GM18507 (cell line): Measurements from ENCODE around the gene RPL38.

ENCODE experiments used
- DNase-seq: peaks from one replicate; pipeline ENCODE4 v3.0.0; 2011; ENCODE audit warnings: low read depth; ENCODE audit not compliant: insufficient read length; ENCODE audit errors: extremely low spot score
- FAIRE-seq: peaks from 2 replicates; lab custom pipeline; 2011; peaks lifted over from hg19 to GRCh38; lab: Jason Lieb, UNC

RPL38 gene

DNA sequence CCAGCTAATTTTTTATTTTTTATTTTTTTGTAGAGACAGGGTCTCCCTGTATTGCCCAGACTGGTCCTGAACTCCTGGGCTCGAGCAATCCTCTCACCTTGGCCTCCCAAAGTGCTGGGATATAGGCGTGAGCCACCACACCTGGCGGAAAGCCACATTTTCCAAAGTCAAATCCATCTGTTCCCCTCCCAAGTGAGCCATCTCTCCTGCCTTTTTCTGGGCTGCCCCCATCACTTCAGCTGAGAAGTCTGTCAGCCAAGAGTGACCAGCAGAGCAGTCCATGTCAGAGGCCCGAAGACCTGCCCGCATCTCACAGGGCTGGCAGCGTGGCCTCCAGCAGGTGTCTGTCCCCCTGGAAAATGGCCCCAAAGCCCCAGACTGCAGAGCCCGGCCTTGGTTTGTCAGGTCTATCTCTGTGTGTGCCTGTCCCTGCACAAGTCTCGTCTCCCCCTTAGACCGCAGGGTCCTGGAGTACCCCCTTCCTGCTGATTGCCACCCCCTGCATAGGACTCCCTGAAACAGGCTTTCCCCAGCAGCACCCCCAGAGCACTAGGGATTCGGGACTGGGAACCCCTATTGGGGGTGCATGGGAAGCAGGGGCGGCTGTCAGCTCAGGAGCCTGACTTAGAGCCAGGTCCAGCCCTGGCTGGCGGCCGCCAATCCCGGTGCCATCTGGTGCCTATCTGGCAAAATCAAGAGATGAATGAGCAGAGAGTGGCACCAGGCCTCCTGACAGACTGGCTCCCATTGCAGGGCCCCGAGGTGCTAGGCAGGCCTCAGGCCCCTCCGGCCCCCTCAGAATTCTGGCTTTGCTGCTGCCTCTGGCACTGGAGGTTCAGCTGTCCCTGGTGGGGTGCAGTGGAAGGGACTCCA lies 17.7 kb downstream of the RPL38 start:
- FAIRE-seq (no peak), DNase-seq (no peak)

- no peak for FAIRE-seq
- no peak for DNase-seq
Observed at GRCh38 chr17:74222399-74222798, 18.9 kb downstream of the RPL38 start.

DNA sequence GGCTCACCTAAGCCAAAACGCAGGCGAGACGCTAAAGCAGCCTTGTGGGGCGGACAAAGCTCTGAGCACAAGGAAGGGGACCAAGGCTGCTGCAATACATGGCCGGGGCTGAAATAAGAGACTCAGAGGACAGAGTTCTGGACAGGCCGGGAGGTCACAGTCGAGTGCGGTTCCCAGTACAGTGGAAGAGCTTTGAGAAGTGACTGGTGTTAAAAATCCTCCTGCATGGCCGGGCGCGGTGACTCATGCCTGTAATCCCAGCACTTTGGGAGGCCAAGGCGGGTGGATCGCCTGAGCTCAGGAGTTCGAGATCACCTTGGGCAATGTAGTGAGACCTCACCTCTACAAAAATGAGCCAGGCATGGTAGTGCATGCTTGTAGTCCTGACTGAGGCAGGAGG lies 20.4 kb downstream of the RPL38 start:
- FAIRE-seq (no peak), DNase-seq (no peak)

DNA sequence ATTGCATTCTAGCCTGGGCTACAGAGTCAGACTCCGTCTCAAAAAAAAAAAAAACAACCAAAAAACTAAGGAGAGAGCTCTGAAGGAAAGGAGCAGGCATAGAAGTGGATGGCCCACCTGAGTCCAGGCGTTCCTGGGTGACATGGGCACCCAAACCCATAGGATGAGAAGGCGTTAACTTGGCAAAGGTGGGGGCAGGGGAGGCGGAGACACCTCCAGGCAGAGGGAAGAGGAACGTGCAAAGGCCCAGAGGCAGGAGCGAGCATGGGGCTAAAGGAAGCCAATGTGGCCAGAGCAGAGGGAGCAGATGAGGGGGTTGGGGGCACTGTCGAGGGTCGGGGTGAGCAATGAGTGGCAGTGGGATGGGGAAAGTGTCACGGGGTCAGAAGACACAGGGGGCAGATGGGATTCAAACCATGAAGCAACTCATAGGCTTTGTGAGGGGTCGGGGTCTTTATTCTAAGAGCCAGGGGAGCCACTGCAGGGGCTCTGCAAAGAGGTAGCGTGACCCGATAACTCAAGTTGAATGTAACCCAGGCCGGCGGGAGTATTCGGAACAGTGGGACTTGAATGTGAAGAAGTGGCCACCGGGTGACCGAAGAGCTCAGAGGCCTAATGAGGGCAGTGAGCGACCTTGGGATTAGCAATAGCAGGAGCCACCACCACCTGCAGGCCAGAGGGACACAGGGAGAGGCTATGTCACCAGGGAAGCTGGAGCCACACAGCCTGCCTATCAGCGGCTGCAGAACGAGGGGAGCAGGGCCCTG lies 21.7 kb downstream of the RPL38 start:
- DNase-seq (no peak), FAIRE-seq (no peak)

DNA sequence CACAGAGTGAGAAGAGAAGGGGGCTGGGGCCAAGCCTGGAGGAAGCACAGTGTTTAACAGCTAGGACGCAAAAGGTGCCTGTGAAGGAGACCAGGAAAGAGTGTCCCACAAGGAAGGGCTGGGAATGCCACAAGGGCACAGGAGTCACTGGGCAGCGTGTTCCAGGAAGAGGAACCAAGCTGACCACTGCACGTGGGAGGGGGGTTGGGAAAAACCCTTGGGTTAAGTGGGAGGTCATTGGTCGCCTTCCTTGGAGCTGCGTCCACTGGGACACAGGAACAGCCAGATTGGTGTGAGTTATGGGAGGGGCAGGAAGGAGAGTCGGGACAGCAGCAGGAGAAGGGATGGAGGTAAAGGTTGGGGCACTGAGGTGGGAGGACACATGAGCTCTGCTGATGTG lies 22.8 kb downstream of the RPL38 start:
- FAIRE-seq (no peak), DNase-seq (no peak)

GRCh38 chr17:74227271-74228080 lies 24.0 kb downstream of the RPL38 start:
- DNase-seq (no peak), FAIRE-seq (no peak)

DNA sequence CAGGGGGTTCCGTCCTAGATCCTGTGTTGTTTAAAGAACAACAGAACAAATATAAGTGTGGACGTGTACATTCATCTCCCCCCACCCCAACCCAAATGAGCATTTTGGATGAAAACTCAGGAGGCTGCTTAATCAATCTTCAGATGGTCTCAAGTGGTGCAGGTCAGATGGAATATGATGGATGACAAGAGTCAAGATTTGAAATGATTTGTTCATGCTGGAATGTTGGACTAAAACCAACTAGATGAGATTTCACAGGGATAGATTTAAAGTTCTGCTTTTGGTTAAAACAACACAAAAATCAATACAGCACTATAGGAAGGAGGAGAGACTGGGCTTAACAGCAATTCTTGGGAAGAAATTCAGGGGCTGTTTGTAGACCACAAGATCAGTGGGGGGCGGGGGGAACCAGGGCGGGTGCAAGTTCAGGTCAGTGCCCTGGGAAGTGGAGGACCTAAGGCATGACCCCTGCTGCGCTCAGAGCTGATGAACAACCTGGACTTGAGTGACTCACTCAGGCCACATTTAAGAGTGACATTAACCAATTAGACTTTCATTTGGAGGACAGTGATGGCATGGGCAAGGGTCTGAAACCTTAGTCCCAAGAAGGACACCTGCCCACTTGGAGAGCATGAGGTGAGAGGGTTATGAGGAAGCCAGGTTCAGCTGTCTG lies 25.0 kb downstream of the RPL38 start:
- FAIRE-seq (no peak), DNase-seq (no peak)

DNA sequence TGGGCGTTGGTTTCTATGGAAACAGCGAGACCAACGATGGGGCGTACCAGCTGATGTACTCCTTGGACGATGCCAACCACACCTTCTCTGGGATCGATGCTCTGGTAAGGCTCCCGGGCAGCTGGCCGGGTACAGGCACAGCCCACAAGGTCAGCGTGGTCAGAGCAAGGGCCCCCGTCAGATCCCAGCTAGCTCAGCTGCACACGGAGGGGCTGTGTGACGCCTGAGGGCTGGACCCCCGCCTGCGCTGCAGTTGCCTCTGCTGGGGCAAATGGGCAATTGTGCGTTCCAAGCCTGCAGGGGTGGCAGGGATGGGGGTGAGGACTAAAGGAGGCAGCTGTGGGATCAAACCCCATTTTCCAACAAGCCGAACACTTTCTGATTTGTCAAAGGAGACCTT lies 27.4 kb downstream of the RPL38 start:
- DNase-seq, result no peak
- FAIRE-seq, result no peak

DNA sequence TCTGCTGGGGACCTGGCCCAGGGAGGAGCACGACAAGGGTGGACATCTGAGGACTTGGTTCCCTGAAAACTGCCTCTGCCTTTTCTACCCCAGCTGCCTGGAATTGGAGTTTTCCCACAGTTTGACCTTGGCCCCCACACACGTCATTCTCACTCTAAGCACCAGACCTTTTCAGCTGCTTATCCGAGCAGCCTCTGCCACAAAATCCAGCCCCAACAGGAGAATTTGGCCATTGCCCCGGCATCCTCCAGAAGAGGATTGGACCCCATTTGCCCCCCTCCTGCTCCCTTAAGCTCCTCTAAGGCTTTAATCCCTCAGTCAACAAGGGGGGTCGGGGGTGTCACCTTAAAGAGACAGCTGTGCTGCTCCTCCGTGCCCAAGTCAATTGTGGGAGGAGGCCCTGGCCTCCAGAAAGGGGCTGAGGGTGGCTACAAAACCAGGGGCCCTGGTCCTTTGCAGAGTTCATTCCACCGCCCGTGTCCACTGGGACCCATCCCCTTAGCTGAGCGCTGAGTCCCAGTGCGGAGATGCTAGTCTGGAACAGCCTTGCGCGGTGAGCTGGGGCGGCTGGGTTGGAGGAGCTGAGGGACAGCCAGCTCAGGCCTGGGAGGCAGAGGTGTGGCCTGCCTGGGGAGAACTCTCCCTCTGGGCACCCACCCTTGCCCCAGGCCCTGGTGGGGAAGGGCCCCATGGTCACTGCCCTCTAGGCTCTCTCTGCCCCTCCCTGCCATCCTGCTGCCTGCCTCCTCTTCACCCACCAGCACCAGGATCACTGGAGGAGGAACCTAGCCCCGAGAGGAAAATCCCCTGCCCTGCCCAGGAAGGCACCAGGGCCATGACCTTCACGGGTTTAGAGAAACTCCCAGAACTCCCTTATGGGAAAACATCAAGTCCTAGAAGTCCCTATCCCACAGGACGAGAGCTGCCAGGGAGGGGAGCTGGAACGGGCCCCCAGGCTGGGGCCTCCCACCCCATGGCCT lies 28.7 kb downstream of the RPL38 start:
- no peak for DNase-seq
- FAIRE-seq, result no peak

- DNase-seq, result no peak
- FAIRE-seq, result no peak
Observed at GRCh38 chr17:74233937-74234336, 30.5 kb downstream of the RPL38 start.

DNA sequence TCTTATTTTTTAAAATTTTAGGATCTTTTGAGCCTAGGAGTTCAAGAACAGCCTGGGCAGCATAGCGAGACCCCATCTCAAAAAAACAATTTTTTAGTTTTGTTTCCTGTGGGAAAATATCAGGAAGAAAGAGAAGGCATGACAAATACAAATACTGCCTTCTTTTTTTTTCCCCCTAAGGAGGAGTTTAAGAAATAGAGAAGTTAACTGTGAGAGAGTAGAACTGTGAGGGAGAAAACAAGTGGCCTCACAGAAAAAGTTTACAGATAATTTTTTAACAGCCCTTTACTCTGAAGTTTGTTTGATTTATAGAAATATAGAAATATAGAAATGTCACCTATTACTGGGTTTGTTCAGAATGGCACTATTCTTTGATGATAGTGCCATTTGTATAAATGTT lies 31.0 kb downstream of the RPL38 start:
- DNase-seq (no peak), FAIRE-seq (no peak)

- no peak for FAIRE-seq
Observed at GRCh38 chr17:74235040-74235581, 31.6 kb downstream of the RPL38 start.

DNA sequence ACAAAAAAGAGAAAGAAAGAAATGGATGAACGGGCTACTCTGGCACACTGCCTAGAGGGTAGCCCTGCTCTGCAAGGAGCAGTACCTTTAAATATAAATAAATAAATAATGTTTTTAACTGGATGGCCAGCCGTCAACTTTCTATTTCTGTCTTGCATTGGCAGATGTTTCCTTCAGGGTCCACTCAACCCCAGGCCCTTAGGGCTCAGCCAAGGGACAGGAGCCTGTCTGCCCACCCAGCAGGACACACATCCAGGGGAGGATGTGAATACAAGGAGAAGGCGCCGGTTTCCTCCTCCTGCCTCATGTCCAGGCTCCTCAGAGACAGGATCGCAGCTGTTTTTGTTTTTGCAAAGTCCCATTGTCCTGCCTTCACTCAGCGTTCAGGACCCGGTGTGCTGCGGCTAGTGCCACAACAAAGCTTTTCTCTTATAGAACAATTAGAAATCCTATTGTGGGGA lies 32.5 kb downstream of the RPL38 start:
- DNase-seq (no peak), FAIRE-seq (no peak)

More at GRCh38 chr17:74235040-74235581, 31.6 kb downstream of the RPL38 start:
- DNase-seq, result no peak

DNA sequence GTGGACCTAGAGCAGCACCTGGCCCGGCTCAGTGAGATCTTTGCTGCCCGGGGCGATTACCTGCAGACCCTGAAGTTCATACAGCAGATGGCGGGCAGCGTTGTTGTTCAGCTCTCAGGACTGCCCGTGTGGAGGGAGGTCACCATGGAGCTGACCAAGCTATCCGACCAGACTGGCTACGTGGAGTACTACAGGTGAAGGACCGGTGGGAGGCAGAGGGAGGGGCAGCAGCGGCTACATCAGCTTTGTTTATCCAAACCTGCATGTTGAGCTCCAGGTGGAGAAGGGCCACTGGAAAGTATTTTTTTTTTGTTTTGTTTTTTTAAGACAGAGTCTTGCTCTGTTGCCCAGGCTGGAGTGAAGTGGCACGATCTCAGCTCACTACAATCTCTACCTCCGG lies 33.8 kb downstream of the RPL38 start:
- no peak for DNase-seq
- FAIRE-seq, result no peak

DNA sequence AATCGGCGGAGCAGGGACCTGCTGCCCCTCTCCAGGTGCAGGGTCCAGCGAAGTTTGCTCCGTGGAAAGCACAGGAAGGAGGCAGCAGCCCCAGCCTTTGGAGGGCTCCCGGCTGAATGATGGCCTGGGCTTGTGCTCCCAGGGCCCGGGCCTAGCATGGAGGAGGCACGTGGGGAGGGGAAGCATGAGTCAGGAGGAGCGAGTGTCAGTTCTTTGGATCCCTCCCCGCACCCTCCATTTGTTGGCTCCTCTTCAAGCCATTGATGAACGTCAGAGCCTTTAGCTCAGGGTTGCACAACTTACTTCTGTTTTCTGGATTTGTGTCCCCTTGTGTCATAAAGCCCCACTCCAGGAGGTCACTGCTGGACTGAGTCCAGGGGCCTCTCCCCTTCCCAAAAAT lies 35.7 kb downstream of the RPL38 start:
- FAIRE-seq, result no peak
- no peak for DNase-seq

DNA sequence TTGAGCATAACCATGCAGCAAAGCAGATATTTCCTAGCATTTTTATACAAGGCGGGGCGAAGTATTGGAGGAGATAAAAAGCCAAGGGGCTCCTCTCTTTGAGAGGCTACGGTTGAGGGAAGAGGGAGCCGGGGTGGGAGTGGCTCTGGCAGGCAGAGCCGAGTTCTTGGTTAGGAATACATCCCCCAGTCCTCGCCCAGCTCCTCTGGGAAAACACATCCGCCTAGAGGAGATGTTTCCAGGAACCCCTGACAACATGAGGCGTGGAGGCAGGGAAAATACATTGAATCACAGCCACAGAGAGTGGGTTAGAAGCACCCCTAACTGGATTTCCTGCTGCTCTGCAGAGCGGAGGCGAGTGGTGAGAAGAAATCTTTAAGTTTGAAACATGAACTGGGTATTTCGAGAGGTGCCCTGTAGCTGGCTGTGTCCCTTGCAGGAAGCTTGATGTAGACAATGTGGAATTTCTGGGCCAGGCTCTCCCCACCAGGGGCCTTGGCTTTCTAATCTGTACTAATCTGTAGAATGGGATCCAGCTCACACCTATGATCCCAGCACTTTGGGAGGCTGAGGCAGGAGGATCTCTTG lies 37.2 kb downstream of the RPL38 start:
- DNase-seq (no peak), FAIRE-seq (no peak)

DNA sequence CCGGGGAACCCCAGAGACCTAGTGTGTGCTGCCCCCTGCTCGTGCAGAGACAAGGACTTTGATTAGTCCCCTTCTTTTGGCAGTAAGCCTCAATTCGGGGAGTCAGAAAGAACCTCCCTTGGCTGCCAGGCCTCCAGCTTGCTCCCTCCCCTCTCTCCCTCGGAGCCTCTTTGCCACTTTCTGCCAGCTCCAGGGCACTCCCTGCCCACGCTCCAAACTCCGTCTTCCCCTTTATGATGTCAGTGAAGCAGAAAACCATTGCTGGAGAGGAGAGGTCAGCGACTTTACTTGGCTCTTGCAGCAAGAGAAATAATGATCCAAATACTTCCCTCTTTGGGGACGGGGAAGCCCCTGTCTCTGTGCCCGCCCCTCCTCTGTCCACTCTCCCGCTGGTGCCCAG lies 38.0 kb downstream of the RPL38 start:
- FAIRE-seq (no peak), DNase-seq (no peak)

GRCh38 chr17:74241847-74242246 lies 38.4 kb downstream of the RPL38 start:
- DNase-seq (no peak), FAIRE-seq (no peak)
